WTC11 (cell line): ENCODE measurements around the gene NTRK3. TPM values are rescaled to one million over a fixed set of nuclear protein-coding genes. Genes with fewer than 3 reads are reported as not detected.

Experiments
- ATAC-seq: fragments of 200-7000 bp; cut with Tn5 transposase; 2 replicates; pipeline ENCODE4 v1.10.0; 2021; ENCODE audit warnings: mild to moderate bottlenecking, moderate library complexity
- CTCF ChIA-PET: fragments of 300-600 bp; sonication (Branson Sonifier 250); formaldehyde crosslinking; loops from one replicate; lab custom pipeline; 2021; ENCODE audit warnings: antibody characterized with exemption; lab: Charles Lee
- POLR2A ChIA-PET: fragments of 350-600 bp; sonication (Branson Sonifier 250); formaldehyde crosslinking; loops from one replicate; lab custom pipeline; 2021; ENCODE audit warnings: antibody characterized with exemption; lab: Charles Lee
- DNase-seq: peaks from one replicate; pipeline ENCODE4 v3.0.0; 2021; ENCODE audit warnings: low spot score
- H3K27ac Mint-ChIP-seq: 2 replicates; pipeline ENCODE4 v1.8.0; 2021; ENCODE audit warnings: mixed read lengths
- H3K27me3 Mint-ChIP-seq: 2 replicates; pipeline ENCODE4 v1.8.0; 2021; ENCODE audit warnings: low read depth, mild to moderate bottlenecking, moderate library complexity, mixed read lengths
- H3K36me3 Mint-ChIP-seq: 2 replicates; pipeline ENCODE4 v1.8.0; 2021; ENCODE audit warnings: mixed read lengths
- H3K4me1 Mint-ChIP-seq: 2 replicates; pipeline ENCODE4 v1.8.0; 2022; ENCODE audit warnings: mixed read lengths
- H3K4me3 Mint-ChIP-seq: 2 replicates; pipeline ENCODE4 v1.8.0; 2021; ENCODE audit warnings: mild to moderate bottlenecking, moderate library complexity, mixed read lengths
- H3K9me3 Mint-ChIP-seq: 2 replicates; pipeline ENCODE4 v1.8.0; 2021; ENCODE audit warnings: mixed read lengths
- CREB1 ChIP-seq: sonication (generic); formaldehyde crosslinking; IDR thresholded peaks from 2 replicates; pipeline ENCODE4 v1.8.0; 2023; ENCODE audit warnings: mild to moderate bottlenecking, missing genetic modification reagents
- EMX1 ChIP-seq: fragments of 250-450 bp; sonication (Bioruptor Pico); IDR thresholded peaks from 2 replicates; pipeline ENCODE4 v1.8.0; 2021; ENCODE audit warnings: mild to moderate bottlenecking
- GRHL2 ChIP-seq: fragments of 250-450 bp; sonication (Bioruptor Pico); IDR thresholded peaks from 2 replicates; pipeline ENCODE4 v1.8.0; 2022; ENCODE audit warnings: mild to moderate bottlenecking, moderate library complexity; ENCODE audit not compliant: insufficient replicate concordance, severe bottlenecking
- GTF2I ChIP-seq: fragments of 250-450 bp; sonication (Bioruptor Pico); conservative IDR thresholded peaks from 2 replicates; pipeline ENCODE4 v1.4.0; 2021; ENCODE audit warnings: mild to moderate bottlenecking
- KAT7 ChIP-seq: sonication (generic); formaldehyde crosslinking; IDR thresholded peaks from 2 replicates; pipeline ENCODE4 v1.8.1; 2023; ENCODE audit warnings: missing genetic modification reagents, mild to moderate bottlenecking, borderline replicate concordance
- NFYB ChIP-seq: sonication (generic); formaldehyde crosslinking; conservative IDR thresholded peaks from 2 replicates; pipeline ENCODE4 v1.8.0; 2022; ENCODE audit warnings: low read depth, missing genetic modification reagents
- NR1H2 ChIP-seq: sonication (generic); formaldehyde crosslinking; IDR thresholded peaks from 2 replicates; pipeline ENCODE4 v1.9.0; 2021; ENCODE audit warnings: mild to moderate bottlenecking, moderate library complexity, missing genetic modification reagents
- SMAD4 ChIP-seq: sonication (generic); formaldehyde crosslinking; IDR thresholded peaks from 2 replicates; pipeline ENCODE4 v1.8.0; 2022; ENCODE audit warnings: mild to moderate bottlenecking, missing genetic modification reagents
- TEAD4 ChIP-seq: sonication (generic); formaldehyde crosslinking; IDR thresholded peaks from 2 replicates; pipeline ENCODE4 v1.8.0; 2022; ENCODE audit warnings: mild to moderate bottlenecking, missing genetic modification reagents
- ZNF396 ChIP-seq: fragments of 250-450 bp; sonication (Bioruptor Pico); IDR thresholded peaks from 2 replicates; pipeline ENCODE4 v1.8.0; 2021; ENCODE audit warnings: mild to moderate bottlenecking, moderate library complexity, borderline replicate concordance
- ZNF416 ChIP-seq: fragments of 250-450 bp; sonication (Bioruptor Pico); IDR thresholded peaks from 2 replicates; pipeline ENCODE4 v1.9.0; 2021; ENCODE audit warnings: mild to moderate bottlenecking, inconsistent platforms
- total RNA-seq: library from RNA; stranded (reverse); gene quantifications from 3 replicates; pipeline ENCODE4 v1.2.3, GENCODE V29; 2021
- TF ChIP-seq, protein P1 (sequence below): sonication (generic); formaldehyde crosslinking; IDR thresholded peaks from 2 replicates; pipeline ENCODE4 v1.8.0; 2023; ENCODE audit warnings: missing genetic modification reagents
- TF ChIP-seq, protein P2 (sequence below): sonication (generic); formaldehyde crosslinking; IDR thresholded peaks from 2 replicates; pipeline ENCODE4 v1.8.0; 2022; ENCODE audit warnings: missing genetic modification reagents
- TF ChIP-seq, protein P3 (sequence below): fragments of 250-450 bp; sonication (Bioruptor Pico); conservative IDR thresholded peaks from 2 replicates; pipeline ENCODE4 v1.9.0; 2021; ENCODE audit warnings: mild to moderate bottlenecking
- TF ChIP-seq, protein P4 (sequence below): sonication (generic); formaldehyde crosslinking; IDR thresholded peaks from 2 replicates; pipeline ENCODE4 v1.8.1; 2023; ENCODE audit warnings: mild to moderate bottlenecking, moderate library complexity, missing genetic modification reagents
- TF ChIP-seq, protein P5 (sequence below): sonication (generic); formaldehyde crosslinking; IDR thresholded peaks from 2 replicates; pipeline ENCODE4 v1.8.1; 2023; ENCODE audit warnings: mild to moderate bottlenecking, missing genetic modification reagents
- TF ChIP-seq, protein P6 (sequence below): sonication (generic); formaldehyde crosslinking; IDR thresholded peaks from 2 replicates; pipeline ENCODE4 v1.8.1; 2022; ENCODE audit warnings: low read depth, mild to moderate bottlenecking, moderate library complexity, missing genetic modification reagents, borderline replicate concordance

The NTRK3 gene
- total RNA-seq, 1 experiment from 2014 or later: 12.3 TPM

DNA sequence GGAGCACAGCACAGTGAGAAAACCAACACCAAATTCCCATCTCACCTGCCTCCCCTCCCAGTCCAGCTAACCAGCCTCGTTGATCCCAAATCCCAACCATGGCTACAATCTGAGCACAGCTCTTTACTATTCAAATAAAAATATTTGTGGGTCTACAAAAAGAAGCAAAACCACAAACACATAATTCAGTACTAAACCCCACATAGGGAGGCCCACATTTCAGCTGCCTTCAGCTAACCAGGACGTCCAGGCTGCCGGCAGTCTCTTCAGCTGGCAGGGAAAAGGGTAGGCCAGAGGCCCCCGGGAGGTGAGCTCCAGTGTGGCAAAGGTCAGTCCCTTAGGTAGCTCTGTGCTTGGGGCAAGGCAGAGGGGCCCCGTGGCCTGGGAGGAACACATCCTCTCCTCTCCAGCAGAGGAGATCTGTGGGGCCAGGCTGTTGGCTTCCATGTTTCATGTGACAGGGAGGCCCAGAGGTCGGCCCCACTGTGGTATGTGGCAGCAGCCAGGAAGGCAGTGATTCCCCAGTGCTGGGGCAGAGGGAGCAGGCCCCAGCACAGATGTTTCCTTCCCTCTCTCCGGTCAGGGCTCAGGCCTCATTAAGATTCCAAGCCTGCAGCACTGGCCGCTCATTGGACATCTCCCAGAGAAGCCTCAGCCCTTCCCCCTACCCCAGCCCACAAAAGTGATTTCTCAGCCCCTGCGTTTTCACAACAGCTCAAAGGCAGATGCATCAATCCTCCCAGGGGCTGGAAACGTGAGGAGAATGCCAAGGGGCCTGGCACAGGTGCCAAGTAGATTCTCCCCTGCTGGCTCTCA is 381.4 kb downstream of the NTRK3 start:
- ATAC-seq (peak; percentile 79), DNase-seq (peak; percentile 13)
- ChIA-PET CTCF (no interaction called here), POLR2A (no interaction called here)
- Mint-ChIP-seq H3K27me3 (no peaks in the 10 kb centered on the region), H3K4me3 (no peak overlapping the region), H3K4me1 (no peaks in the 10 kb centered on the region), H3K36me3 (no peaks in the 10 kb centered on the region), H3K27ac (no peak overlapping the region), H3K9me3 (no peaks in the 10 kb centered on the region)
- TF ChIP-seq EMX1 (no peak), TEAD4 (CRISPR knock-in tag) (no peak), NFYB (no peak), GRHL2 (CRISPR knock-in tag) (no peak), SMAD4 (no peak), KAT7 (CRISPR knock-in tag) (no peak), CREB1 (no peak), ZNF396 (CRISPR knock-in tag) (no peak), ZNF416 (CRISPR knock-in tag) (no peak), GTF2I (CRISPR knock-in tag) (no peak), NR1H2 (no peak)
- TF ChIP-seq, protein P1, sequence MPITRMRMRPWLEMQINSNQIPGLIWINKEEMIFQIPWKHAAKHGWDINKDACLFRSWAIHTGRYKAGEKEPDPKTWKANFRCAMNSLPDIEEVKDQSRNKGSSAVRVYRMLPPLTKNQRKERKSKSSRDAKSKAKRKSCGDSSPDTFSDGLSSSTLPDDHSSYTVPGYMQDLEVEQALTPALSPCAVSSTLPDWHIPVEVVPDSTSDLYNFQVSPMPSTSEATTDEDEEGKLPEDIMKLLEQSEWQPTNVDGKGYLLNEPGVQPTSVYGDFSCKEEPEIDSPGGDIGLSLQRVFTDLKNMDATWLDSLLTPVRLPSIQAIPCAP (CRISPR knock-in tag): no peak
- TF ChIP-seq, protein P2, sequence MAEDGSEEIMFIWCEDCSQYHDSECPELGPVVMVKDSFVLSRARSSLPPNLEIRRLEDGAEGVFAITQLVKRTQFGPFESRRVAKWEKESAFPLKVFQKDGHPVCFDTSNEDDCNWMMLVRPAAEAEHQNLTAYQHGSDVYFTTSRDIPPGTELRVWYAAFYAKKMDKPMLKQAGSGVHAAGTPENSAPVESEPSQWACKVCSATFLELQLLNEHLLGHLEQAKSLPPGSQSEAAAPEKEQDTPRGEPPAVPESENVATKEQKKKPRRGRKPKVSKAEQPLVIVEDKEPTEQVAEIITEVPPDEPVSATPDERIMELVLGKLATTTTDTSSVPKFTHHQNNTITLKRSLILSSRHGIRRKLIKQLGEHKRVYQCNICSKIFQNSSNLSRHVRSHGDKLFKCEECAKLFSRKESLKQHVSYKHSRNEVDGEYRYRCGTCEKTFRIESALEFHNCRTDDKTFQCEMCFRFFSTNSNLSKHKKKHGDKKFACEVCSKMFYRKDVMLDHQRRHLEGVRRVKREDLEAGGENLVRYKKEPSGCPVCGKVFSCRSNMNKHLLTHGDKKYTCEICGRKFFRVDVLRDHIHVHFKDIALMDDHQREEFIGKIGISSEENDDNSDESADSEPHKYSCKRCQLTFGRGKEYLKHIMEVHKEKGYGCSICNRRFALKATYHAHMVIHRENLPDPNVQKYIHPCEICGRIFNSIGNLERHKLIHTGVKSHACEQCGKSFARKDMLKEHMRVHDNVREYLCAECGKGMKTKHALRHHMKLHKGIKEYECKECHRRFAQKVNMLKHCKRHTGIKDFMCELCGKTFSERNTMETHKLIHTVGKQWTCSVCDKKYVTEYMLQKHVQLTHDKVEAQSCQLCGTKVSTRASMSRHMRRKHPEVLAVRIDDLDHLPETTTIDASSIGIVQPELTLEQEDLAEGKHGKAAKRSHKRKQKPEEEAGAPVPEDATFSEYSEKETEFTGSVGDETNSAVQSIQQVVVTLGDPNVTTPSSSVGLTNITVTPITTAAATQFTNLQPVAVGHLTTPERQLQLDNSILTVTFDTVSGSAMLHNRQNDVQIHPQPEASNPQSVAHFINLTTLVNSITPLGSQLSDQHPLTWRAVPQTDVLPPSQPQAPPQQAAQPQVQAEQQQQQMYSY (CRISPR knock-in tag): no peak
- TF ChIP-seq, protein P3, sequence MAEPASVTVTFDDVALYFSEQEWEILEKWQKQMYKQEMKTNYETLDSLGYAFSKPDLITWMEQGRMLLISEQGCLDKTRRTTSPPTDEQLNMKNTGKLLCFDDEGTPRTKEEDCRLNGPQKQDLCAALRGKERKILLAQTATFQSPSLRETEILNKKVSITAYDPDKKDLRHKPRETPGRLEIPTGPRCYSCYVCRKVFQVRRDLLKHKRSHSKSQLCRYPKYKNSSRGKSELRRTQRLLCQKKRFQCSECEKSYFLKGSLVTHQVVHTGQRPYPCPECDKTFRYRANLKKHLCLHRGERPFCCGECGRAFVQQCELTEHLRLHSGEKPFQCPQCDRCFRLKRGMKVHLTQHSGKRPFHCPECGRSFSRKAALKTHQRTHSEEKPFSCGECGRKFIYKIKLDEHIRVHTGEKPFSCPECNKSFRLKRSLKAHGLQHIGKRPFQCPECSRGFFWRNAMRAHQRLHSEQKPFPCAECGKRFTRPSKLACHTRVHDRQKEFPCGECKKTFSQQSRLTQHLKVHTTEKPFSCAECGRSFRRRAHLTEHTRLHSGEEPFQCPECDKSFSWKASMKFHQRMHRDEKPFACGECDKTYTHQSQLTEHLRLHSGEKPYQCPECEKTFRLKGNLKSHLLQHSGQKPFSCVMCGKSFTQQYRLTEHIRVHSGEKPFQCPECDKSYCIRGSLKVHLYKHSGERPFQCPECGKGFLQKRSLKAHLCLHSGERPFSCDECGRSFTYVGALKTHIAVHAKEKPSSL (CRISPR knock-in tag): no peak
- TF ChIP-seq, protein P4, sequence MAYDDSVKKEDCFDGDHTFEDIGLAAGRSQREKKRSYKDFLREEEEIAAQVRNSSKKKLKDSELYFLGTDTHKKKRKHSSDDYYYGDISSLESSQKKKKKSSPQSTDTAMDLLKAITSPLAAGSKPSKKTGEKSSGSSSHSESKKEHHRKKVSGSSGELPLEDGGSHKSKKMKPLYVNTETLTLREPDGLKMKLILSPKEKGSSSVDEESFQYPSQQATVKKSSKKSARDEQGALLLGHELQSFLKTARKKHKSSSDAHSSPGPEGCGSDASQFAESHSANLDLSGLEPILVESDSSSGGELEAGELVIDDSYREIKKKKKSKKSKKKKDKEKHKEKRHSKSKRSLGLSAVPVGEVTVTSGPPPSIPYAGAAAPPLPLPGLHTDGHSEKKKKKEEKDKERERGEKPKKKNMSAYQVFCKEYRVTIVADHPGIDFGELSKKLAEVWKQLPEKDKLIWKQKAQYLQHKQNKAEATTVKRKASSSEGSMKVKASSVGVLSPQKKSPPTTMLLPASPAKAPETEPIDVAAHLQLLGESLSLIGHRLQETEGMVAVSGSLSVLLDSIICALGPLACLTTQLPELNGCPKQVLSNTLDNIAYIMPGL (CRISPR knock-in tag): no peak
- TF ChIP-seq, protein P5, sequence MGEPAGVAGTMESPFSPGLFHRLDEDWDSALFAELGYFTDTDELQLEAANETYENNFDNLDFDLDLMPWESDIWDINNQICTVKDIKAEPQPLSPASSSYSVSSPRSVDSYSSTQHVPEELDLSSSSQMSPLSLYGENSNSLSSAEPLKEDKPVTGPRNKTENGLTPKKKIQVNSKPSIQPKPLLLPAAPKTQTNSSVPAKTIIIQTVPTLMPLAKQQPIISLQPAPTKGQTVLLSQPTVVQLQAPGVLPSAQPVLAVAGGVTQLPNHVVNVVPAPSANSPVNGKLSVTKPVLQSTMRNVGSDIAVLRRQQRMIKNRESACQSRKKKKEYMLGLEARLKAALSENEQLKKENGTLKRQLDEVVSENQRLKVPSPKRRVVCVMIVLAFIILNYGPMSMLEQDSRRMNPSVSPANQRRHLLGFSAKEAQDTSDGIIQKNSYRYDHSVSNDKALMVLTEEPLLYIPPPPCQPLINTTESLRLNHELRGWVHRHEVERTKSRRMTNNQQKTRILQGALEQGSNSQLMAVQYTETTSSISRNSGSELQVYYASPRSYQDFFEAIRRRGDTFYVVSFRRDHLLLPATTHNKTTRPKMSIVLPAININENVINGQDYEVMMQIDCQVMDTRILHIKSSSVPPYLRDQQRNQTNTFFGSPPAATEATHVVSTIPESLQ: no peak
- TF ChIP-seq, protein P6, sequence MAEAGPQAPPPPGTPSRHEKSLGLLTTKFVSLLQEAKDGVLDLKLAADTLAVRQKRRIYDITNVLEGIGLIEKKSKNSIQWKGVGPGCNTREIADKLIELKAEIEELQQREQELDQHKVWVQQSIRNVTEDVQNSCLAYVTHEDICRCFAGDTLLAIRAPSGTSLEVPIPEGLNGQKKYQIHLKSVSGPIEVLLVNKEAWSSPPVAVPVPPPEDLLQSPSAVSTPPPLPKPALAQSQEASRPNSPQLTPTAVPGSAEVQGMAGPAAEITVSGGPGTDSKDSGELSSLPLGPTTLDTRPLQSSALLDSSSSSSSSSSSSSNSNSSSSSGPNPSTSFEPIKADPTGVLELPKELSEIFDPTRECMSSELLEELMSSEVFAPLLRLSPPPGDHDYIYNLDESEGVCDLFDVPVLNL: no peak
